ENCODE measurements around the gene ASB1. TPM values are rescaled to one million over a fixed set of nuclear protein-coding genes. Genes with fewer than 3 reads are reported as not detected.

Gene ASB1, protein sequence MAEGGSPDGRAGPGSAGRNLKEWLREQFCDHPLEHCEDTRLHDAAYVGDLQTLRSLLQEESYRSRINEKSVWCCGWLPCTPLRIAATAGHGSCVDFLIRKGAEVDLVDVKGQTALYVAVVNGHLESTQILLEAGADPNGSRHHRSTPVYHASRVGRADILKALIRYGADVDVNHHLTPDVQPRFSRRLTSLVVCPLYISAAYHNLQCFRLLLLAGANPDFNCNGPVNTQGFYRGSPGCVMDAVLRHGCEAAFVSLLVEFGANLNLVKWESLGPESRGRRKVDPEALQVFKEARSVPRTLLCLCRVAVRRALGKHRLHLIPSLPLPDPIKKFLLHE
- 10 to 100 TPM; 11.2 to 18.7 (median 18.4) TPM for total RNA-seq

DNA sequence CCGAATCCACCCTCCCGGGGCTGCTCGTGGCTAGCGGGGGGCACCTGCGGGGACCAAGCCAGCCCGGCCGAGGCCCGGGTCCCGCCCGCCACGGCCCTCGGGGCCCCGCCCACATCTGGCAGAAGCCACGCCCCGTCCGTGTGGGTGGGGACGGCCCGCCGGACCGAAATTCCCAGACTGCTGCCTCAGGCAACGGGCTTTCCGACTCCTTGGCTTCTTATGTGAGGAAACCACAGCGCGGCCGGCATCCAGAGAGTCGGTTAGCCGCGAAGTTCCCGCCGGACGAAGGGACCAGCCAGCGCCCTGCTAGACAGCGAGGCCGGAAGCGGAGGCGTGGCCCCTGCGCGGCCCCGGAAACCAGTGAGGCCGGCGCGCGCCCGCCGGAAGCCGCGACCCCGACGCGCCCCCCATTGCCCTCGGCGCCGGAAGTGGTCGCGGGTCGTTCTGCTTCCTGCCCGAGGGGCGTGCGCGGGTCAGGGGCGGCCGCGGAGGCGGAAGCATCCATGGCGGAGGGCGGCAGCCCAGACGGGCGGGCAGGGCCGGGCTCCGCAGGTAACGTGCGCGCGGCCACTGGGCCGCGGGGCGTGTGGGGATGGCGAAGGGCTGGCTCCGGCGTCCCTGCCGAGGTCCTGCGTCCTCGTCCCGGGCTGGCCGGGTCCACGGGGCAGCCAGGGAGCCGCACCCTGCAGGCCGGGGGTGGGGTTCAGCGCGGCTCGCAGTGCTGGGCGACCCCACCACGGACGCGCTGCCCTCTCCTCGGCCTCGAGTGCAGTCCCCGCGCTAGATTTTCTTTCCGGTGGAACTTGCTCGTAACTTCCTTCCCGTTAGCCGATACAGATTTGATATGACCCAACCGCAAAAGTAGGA lies at the start of gene ASB1:
Gene ASB1, plus strand, starts transcription at position 360 of the 867 bp plus-strand sequence. Its CDS starts 144 bp downstream, at position 504.
- peak; percentile 67 to 72 for DNase-seq (ENCODE audit: low spot score in 2 of 2)
- intact Hi-C loops (cut with DNase I; ENCODE audit: low total_unique reads): no loop called here
- Histone ChIP-seq H3K27ac (peak within 1 kb of the TSS; percentile 91 to 96), H3K4me1 (no peaks in the 10 kb centered on the region), H3K36me3 (no peaks in the 10 kb centered on the region), H3K9me3 (peaks cover 0 to 8% of the 10 kb centered on the region in 2 donors), H3K27me3 (no peaks in the 10 kb centered on the region), H3K4me3 (peak within 1 kb of the TSS; percentile 82 to 93 (median 92))
- peak in 2 of 3 donors; percentile 42 to 47 for TF ChIP-seq POLR2AphosphoS5 (IDR thresholded peaks at IDR 0.05)
- TF ChIP-seq CTCF (IDR thresholded peaks at IDR 0.05): no peak

GRCh38 chr2:238378230-238379095 lies 48.3 kb upstream of the ASB1 start:
- no peak overlapping the region for H3K27ac ChIP-seq

GRCh38 chr2:238379096-238379810 lies 47.5 kb upstream of the ASB1 start:
- Histone ChIP-seq H3K4me3 (no peak overlapping the region), H3K27ac (peak overlapping the region in 1 of 2 donors; percentile 1), H3K27me3 (no peaks in the 10 kb centered on the region), H3K9me3 (no peaks in the 10 kb centered on the region), H3K4me1 (no peaks in the 10 kb centered on the region), H3K36me3 (no peaks in the 10 kb centered on the region)
- no peak for TF ChIP-seq CTCF (IDR thresholded peaks at IDR 0.05)
- TF ChIP-seq POLR2A (IDR thresholded peaks at IDR 0.05): no peak
- no peak for TF ChIP-seq POLR2AphosphoS5 (IDR thresholded peaks at IDR 0.05)
- intact Hi-C loops (cut with DNase I; ENCODE audit: low total_unique reads): no loop called here
- no peak for DNase-seq (ENCODE audit: low spot score in 2 of 2)

More at GRCh38 chr2:238378230-238379095, 48.3 kb upstream of the ASB1 start:
- Histone ChIP-seq H3K27me3 (no peaks in the 10 kb centered on the region), H3K36me3 (no peaks in the 10 kb centered on the region), H3K4me3 (no peak overlapping the region), H3K4me1 (no peaks in the 10 kb centered on the region), H3K9me3 (no peaks in the 10 kb centered on the region)
- intact Hi-C loops (cut with DNase I; ENCODE audit: low total_unique reads): no loop called here
- no peak for TF ChIP-seq CTCF (IDR thresholded peaks at IDR 0.05)
- no peak for TF ChIP-seq POLR2A (IDR thresholded peaks at IDR 0.05)
- no peak for TF ChIP-seq POLR2AphosphoS5 (IDR thresholded peaks at IDR 0.05)
- DNase-seq (ENCODE audit: low spot score in 2 of 2): no peak

GRCh38 chr2:238380336-238380735 lies 46.4 kb upstream of the ASB1 start:
- no peaks in the 10 kb centered on the region for H3K27me3 ChIP-seq
- TF ChIP-seq POLR2A (IDR thresholded peaks at IDR 0.05) (no peak), CTCF (IDR thresholded peaks at IDR 0.05) (no peak), POLR2AphosphoS5 (IDR thresholded peaks at IDR 0.05) (no peak)
- no peaks in the 10 kb centered on the region for H3K4me1 ChIP-seq
- H3K27ac ChIP-seq: peak overlapping the region in 1 of 2 donors; percentile 49
- H3K4me3 ChIP-seq: no peak overlapping the region
- no peaks in the 10 kb centered on the region for H3K36me3 ChIP-seq
- H3K9me3 ChIP-seq: no peaks in the 10 kb centered on the region
- intact Hi-C loops (cut with DNase I; ENCODE audit: low total_unique reads): no loop called here
- no peak for DNase-seq (ENCODE audit: low spot score in 2 of 2)
